Erythroblast (primary cell): Measurements from ENCODE around the gene AMIGO2.
"Not testable (repeated sequence)": the region's sequence is repeated elsewhere in the genome, so short reads cannot be mapped to it uniquely, and the experiment has no call there.

Experiments
- GATA1 ChIP-seq: IDR thresholded peaks from 2 replicates; pipeline ENCODE4 v1.6.1; 2011; ENCODE audit warnings: low read depth, mild to moderate bottlenecking, control low read depth, low read length, moderate library complexity
- POLR2A ChIP-seq: IDR thresholded peaks from 2 replicates; pipeline ENCODE4 v1.6.1; 2011; ENCODE audit warnings: mild to moderate bottlenecking, low read length

DNA sequence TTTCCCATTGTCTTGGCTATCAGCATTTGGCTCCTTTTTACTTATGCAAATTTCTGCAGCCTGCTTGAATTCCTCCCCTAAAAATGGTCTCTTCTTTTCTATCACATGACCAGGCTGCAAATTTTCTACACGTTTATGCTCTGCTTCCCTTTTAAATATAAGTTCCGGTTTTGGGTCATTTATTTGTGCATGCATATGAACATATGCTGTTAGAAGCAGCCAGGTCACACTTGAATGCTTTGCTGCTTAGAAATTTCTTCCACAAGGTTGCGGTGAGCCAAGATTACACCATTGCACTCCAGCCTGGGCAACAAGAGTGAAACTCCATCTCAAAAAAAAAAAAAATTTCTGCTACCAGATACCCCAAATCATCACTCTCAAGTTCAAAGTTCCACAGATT is 28.5 kb downstream of the AMIGO2 start:
- TF ChIP-seq POLR2A, GATA1: not testable (repeated sequence)
